GM12801 (cell line): ENCODE results near the gene SMARCD1.

Source experiments
- CTCF ChIP-seq: IDR thresholded peaks from one replicate; pipeline ENCODE4 v1.5.1; 2011; ENCODE audit warnings: control low read depth; ENCODE audit not compliant: insufficient read length; ENCODE audit errors: extremely low read depth

The SMARCD1 gene

GRCh38 chr12:50120521-50120920 is 35.4 kb downstream of the SMARCD1 start:
- TF ChIP-seq CTCF, result no peak

- TF ChIP-seq CTCF, result no peak
Observed at GRCh38 chr12:50120953-50121352, 35.8 kb downstream of the SMARCD1 start.

- no peak for TF ChIP-seq CTCF
Observed at GRCh38 chr12:50121641-50122040, 36.5 kb downstream of the SMARCD1 start.

GRCh38 chr12:50123203-50123602 is 38.1 kb downstream of the SMARCD1 start:
- TF ChIP-seq CTCF, result no peak

GRCh38 chr12:50127546-50127945 is 42.4 kb downstream of the SMARCD1 start:
- no peak for TF ChIP-seq CTCF

- TF ChIP-seq CTCF, result no peak
Observed at GRCh38 chr12:50129290-50129689, 44.1 kb downstream of the SMARCD1 start.

GRCh38 chr12:50132505-50133135 is 47.5 kb downstream of the SMARCD1 start:
- no peak for TF ChIP-seq CTCF
